ENCODE results near the gene KIF9. TPM values are rescaled to one million over a fixed set of nuclear protein-coding genes. Genes with fewer than 3 reads are reported as not detected.
A peak's percentile ranks its signal among the peaks of the same experiment; 100 is the strongest.

Gene KIF9
- total RNA-seq, 1 experiment from 2014 or later = 5.8 TPM

DNA sequence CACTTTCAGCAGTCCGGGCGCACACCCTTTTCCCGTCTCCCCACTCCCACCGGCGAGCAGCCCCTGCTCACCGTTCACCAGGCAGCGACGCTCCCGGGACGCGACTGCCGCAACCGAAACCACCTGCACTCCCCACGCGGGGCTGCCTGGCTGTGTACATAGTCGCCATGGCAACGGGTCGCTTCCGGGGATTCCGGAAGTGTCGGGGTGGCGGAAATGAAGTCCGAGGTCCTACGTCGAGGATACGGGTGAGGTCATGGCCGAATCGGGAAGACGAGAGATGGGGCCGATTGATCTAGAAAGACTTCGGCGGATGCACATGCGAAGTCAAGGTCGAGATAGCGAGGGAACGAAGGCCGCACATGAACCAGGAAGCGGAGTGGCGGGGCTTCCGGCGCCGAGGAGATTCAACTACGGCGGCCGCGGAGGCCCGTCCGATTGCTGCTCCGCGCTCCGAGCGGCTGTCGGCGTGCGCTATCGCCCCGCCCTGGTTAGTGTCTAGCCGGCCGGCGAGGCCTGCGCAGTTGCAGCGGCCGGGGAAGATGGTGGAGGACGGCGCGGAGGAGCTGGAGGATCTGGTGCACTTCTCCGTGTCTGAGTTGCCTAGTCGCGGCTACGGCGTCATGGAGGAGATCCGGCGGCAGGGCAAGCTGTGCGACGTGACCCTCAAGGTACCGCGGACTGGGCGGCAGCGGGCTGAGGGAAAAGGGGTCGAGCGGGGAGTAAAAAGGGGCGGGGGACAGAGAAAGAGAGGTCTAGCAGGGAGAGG lies at the start of gene KIF9, which contains the start of gene KLHL18 (continued):
- no peak for TF ChIP-seq AR (CRISPR knock-in tag; IDR thresholded peaks at IDR 0.05)
- peak; percentile 75 for TF ChIP-seq ESRRA (CRISPR knock-in tag; IDR thresholded peaks at IDR 0.05; ENCODE audit: borderline replicate concordance)
- no peak for TF ChIP-seq ZNF396 (CRISPR knock-in tag; IDR thresholded peaks at IDR 0.05; ENCODE audit: borderline replicate concordance)
- TF ChIP-seq JAZF1 (CRISPR knock-in tag; IDR thresholded peaks at IDR 0.05) = no peak
- TF ChIP-seq MYBL2 (CRISPR knock-in tag; IDR thresholded peaks at IDR 0.05) = 0 out of 2 replicates have a peak, but pooled peaks have one; percentile 67
- TF ChIP-seq, protein P1, sequence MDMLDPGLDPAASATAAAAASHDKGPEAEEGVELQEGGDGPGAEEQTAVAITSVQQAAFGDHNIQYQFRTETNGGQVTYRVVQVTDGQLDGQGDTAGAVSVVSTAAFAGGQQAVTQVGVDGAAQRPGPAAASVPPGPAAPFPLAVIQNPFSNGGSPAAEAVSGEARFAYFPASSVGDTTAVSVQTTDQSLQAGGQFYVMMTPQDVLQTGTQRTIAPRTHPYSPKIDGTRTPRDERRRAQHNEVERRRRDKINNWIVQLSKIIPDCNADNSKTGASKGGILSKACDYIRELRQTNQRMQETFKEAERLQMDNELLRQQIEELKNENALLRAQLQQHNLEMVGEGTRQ (CRISPR knock-in tag; IDR thresholded peaks at IDR 0.05) = no peak
- TF ChIP-seq ATF3 (CRISPR knock-in tag; conservative IDR thresholded peaks at IDR 0.05) = no peak

DNA sequence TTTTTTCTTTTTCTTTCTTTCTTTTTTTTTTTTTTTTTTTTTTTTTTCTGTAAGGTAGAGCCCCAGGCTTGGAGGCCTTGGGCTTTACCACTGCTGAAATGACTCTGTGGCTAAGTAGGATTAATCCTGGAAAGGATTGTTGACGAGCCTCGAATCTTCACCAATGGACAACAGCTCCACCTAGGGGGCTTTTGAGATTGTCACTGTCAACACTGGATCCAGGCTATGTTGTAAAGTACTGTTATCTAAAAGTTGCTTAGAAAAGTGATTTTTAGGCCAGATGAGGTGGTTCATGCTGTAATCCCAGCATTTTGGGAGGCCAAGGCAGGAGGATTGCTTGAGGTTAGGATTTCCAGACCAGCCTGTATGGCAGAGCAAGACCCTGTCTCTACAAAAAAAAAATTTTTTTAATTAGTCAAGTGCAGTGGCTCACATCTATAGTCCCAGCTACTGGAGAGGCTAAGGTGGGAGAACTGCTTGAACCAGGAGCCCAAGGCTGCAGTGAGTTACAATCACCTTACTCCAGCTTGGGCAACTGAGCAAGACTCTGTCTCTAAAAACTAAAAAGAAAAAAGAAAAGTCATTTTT lies 41.8 kb upstream of the KIF9 start:
- ATAC-seq (peak; percentile 93), DNase-seq (ENCODE audit: low spot score) (peak; percentile 68)
- Mint-ChIP-seq H3K9me3 (no peaks in the 10 kb centered on the region), H3K27me3 (ENCODE audit: low read depth) (no peaks in the 10 kb centered on the region), H3K4me3 (no peak overlapping the region), H3K27ac (no peak overlapping the region), H3K4me1 (no peaks in the 10 kb centered on the region), H3K36me3 (peaks cover 36% of the 10 kb centered on the region)
- POLR2A ChIA-PET = interaction anchor here (1.0 kb wide), 2 partner anchors 160 to 296 kb away, joined by 3 read pairs; partner anchors contain the start of gene SETD2
- TF ChIP-seq FOXP1 (CRISPR knock-in tag; IDR thresholded peaks at IDR 0.05; ENCODE audit: borderline replicate concordance) = no peak
- TF ChIP-seq, protein P2, sequence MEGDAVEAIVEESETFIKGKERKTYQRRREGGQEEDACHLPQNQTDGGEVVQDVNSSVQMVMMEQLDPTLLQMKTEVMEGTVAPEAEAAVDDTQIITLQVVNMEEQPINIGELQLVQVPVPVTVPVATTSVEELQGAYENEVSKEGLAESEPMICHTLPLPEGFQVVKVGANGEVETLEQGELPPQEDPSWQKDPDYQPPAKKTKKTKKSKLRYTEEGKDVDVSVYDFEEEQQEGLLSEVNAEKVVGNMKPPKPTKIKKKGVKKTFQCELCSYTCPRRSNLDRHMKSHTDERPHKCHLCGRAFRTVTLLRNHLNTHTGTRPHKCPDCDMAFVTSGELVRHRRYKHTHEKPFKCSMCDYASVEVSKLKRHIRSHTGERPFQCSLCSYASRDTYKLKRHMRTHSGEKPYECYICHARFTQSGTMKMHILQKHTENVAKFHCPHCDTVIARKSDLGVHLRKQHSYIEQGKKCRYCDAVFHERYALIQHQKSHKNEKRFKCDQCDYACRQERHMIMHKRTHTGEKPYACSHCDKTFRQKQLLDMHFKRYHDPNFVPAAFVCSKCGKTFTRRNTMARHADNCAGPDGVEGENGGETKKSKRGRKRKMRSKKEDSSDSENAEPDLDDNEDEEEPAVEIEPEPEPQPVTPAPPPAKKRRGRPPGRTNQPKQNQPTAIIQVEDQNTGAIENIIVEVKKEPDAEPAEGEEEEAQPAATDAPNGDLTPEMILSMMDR (IDR thresholded peaks at IDR 0.05) = peak; percentile 57
- TF ChIP-seq, protein P3, sequence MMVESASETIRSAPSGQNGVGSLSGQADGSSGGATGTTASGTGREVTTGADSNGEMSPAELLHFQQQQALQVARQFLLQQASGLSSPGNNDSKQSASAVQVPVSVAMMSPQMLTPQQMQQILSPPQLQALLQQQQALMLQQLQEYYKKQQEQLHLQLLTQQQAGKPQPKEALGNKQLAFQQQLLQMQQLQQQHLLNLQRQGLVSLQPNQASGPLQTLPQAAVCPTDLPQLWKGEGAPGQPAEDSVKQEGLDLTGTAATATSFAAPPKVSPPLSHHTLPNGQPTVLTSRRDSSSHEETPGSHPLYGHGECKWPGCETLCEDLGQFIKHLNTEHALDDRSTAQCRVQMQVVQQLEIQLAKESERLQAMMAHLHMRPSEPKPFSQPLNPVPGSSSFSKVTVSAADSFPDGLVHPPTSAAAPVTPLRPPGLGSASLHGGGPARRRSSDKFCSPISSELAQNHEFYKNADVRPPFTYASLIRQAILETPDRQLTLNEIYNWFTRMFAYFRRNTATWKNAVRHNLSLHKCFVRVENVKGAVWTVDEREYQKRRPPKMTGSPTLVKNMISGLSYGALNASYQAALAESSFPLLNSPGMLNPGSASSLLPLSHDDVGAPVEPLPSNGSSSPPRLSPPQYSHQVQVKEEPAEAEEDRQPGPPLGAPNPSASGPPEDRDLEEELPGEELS (CRISPR knock-in tag; IDR thresholded peaks at IDR 0.05) = no peak
- TF ChIP-seq, protein P4, sequence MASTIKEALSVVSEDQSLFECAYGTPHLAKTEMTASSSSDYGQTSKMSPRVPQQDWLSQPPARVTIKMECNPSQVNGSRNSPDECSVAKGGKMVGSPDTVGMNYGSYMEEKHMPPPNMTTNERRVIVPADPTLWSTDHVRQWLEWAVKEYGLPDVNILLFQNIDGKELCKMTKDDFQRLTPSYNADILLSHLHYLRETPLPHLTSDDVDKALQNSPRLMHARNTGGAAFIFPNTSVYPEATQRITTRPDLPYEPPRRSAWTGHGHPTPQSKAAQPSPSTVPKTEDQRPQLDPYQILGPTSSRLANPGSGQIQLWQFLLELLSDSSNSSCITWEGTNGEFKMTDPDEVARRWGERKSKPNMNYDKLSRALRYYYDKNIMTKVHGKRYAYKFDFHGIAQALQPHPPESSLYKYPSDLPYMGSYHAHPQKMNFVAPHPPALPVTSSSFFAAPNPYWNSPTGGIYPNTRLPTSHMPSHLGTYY (CRISPR knock-in tag; IDR thresholded peaks at IDR 0.05) = no peak
- CTCF ChIA-PET = interaction anchor here (0.5 to 2.5 kb wide), 27 partner anchors 10 to 415 kb away, joined by 3 to 11 read pairs (median 3); partner anchors contain the start of gene KIF9
